HG03135 (cell line): ENCODE results near the gene GRIFIN.

Experiments used
- ATAC-seq: cut with Tn5 transposase; IDR thresholded peaks from one replicate; pipeline ENCODE4 v1.9.1; 2021; ENCODE audit warnings: mild to moderate bottlenecking, moderate library complexity; ENCODE audit not compliant: unreplicated experiment

The GRIFIN gene

GRCh38 chr7:2437537-2438148, 38.6 kb downstream of the GRIFIN start:
- ATAC-seq: no peak

- no peak for ATAC-seq
Observed at GRCh38 chr7:2437136-2437535, 39.1 kb downstream of the GRIFIN start.

GRCh38 chr7:2436341-2437104, 39.7 kb downstream of the GRIFIN start:
- ATAC-seq: no peak

GRCh38 chr7:2435146-2435545, 41.1 kb downstream of the GRIFIN start:
- no peak for ATAC-seq

GRCh38 chr7:2433713-2434550, 42.3 kb downstream of the GRIFIN start:
- no peak for ATAC-seq

- no peak for ATAC-seq
Observed at GRCh38 chr7:2432910-2433712, 43.1 kb downstream of the GRIFIN start.

- ATAC-seq: no peak
Observed at GRCh38 chr7:2431260-2431867, 44.8 kb downstream of the GRIFIN start.

GRCh38 chr7:2425749-2426148, 50.4 kb downstream of the GRIFIN start:
- ATAC-seq: no peak
